Activated CD4-positive, alpha-beta T cell treated with anti-CD3 and anti-CD28 coated beads for 48 hours (primary cell): ENCODE data around the gene SLC9C2.
"Not testable (repeated sequence)": the region's sequence is repeated elsewhere in the genome, so short reads cannot be mapped to it uniquely, and the experiment has no call there.

Source experiments
- DNase-seq: peaks from one replicate; pipeline ENCODE4 v3.0.0-alpha.2; 2020

Gene SLC9C2

GRCh38 chr1:173527151-173527826, 75.6 kb downstream of the SLC9C2 start:
- DNase-seq: no peak

GRCh38 chr1:173525926-173526325, 76.9 kb downstream of the SLC9C2 start:
- DNase-seq: no peak

- DNase-seq: no peak
Observed at GRCh38 chr1:173523329-173523728, 79.5 kb downstream of the SLC9C2 start.

- DNase-seq: no peak
Observed at GRCh38 chr1:173520799-173521198, 82.1 kb downstream of the SLC9C2 start.

GRCh38 chr1:173514503-173514902, 88.4 kb downstream of the SLC9C2 start:
- not testable (repeated sequence) for DNase-seq

- DNase-seq: no peak
Observed at GRCh38 chr1:173509797-173510196, 93.1 kb downstream of the SLC9C2 start.

GRCh38 chr1:173508541-173508940, 94.3 kb downstream of the SLC9C2 start:
- DNase-seq: no peak

GRCh38 chr1:173507847-173508209, 95.0 kb downstream of the SLC9C2 start:
- no peak for DNase-seq

GRCh38 chr1:173507205-173507846, 95.5 kb downstream of the SLC9C2 start:
- DNase-seq: no peak

GRCh38 chr1:173506437-173506836, 96.4 kb downstream of the SLC9C2 start:
- DNase-seq: peak; percentile 20

GRCh38 chr1:173505391-173505790, 97.5 kb downstream of the SLC9C2 start:
- no peak for DNase-seq

GRCh38 chr1:173504268-173504667, 98.6 kb downstream of the SLC9C2 start:
- DNase-seq: no peak

- no peak for DNase-seq
Observed at GRCh38 chr1:173503391-173503790, 99.5 kb downstream of the SLC9C2 start.

GRCh38 chr1:173502104-173502503, 100.8 kb downstream of the SLC9C2 start:
- no peak for DNase-seq

- no peak for DNase-seq
Observed at GRCh38 chr1:173499729-173500128, 103.1 kb downstream of the SLC9C2 start.

- no peak for DNase-seq
Observed at GRCh38 chr1:173496757-173497320, 106.0 kb downstream of the SLC9C2 start.

GRCh38 chr1:173495609-173496267, 107.1 kb downstream of the SLC9C2 start:
- DNase-seq: no peak

- DNase-seq: not testable (repeated sequence)
Observed at GRCh38 chr1:173493125-173493524, 109.7 kb downstream of the SLC9C2 start.

- no peak for DNase-seq
Observed at GRCh38 chr1:173491508-173491907, 111.4 kb downstream of the SLC9C2 start.

- no peak for DNase-seq
Observed at GRCh38 chr1:173489929-173490328, 112.9 kb downstream of the SLC9C2 start.

GRCh38 chr1:173489149-173489600, 113.7 kb downstream of the SLC9C2 start:
- DNase-seq: no peak

- DNase-seq: no peak
Observed at GRCh38 chr1:173488001-173488400, 114.9 kb downstream of the SLC9C2 start.

- DNase-seq: no peak
Observed at GRCh38 chr1:173485401-173485800, 117.5 kb downstream of the SLC9C2 start.

- DNase-seq: no peak
Observed at GRCh38 chr1:173484276-173484675, 118.6 kb downstream of the SLC9C2 start.
